ENCODE data around the gene CNTN6. TPM values are rescaled to one million over a fixed set of nuclear protein-coding genes. Genes with fewer than 3 reads are reported as not detected.

CNTN6 gene
- total RNA-seq, 1 donor from 2014 or later = 0.38 TPM

- no peak overlapping the region for H3K4me3 ChIP-seq (ENCODE audit: low read depth, low read length)
- no peaks in the 10 kb centered on the region for H3K27me3 ChIP-seq (ENCODE audit: control insufficient read depth, insufficient read depth, low read length)
- peak; percentile 64 for DNase-seq (ENCODE audit: low read depth)
- no peak for TF ChIP-seq CTCF (IDR thresholded peaks at IDR 0.05; ENCODE audit: insufficient read depth, low read length, poor library complexity, severe bottlenecking)
- no peaks in the 10 kb centered on the region for H3K36me3 ChIP-seq (ENCODE audit: control insufficient read depth, insufficient read depth, low read length)
These were observed 104.2 kb downstream of the CNTN6 start for GRCh38 chr3:1197051-1197450.

GRCh38 chr3:1200371-1200770 is 107.5 kb downstream of the CNTN6 start:
- H3K36me3 ChIP-seq (ENCODE audit: control insufficient read depth, insufficient read depth, low read length) = no peaks in the 10 kb centered on the region
- no peak for TF ChIP-seq CTCF (IDR thresholded peaks at IDR 0.05; ENCODE audit: insufficient read depth, low read length, poor library complexity, severe bottlenecking)
- DNase-seq (ENCODE audit: low read depth) = no peak
- H3K27me3 ChIP-seq (ENCODE audit: control insufficient read depth, insufficient read depth, low read length) = no peaks in the 10 kb centered on the region
- H3K4me3 ChIP-seq (ENCODE audit: low read depth, low read length) = no peak overlapping the region

GRCh38 chr3:1207904-1208303 is 115.1 kb downstream of the CNTN6 start:
- Histone ChIP-seq H3K36me3 (ENCODE audit: control insufficient read depth, insufficient read depth, low read length) (no peaks in the 10 kb centered on the region), H3K27me3 (ENCODE audit: control insufficient read depth, insufficient read depth, low read length) (no peaks in the 10 kb centered on the region), H3K4me3 (ENCODE audit: low read depth, low read length) (no peak overlapping the region)
- no peak for TF ChIP-seq CTCF (IDR thresholded peaks at IDR 0.05; ENCODE audit: insufficient read depth, low read length, poor library complexity, severe bottlenecking)
- DNase-seq (ENCODE audit: low read depth) = no peak

- Histone ChIP-seq H3K27me3 (ENCODE audit: control insufficient read depth, insufficient read depth, low read length) (no peaks in the 10 kb centered on the region), H3K4me3 (ENCODE audit: low read depth, low read length) (no peak overlapping the region), H3K36me3 (ENCODE audit: control insufficient read depth, insufficient read depth, low read length) (no peaks in the 10 kb centered on the region)
- DNase-seq (ENCODE audit: low read depth) = peak; percentile 28
- TF ChIP-seq CTCF (IDR thresholded peaks at IDR 0.05; ENCODE audit: insufficient read depth, low read length, poor library complexity, severe bottlenecking) = no peak
These were observed 122.1 kb downstream of the CNTN6 start for GRCh38 chr3:1214933-1215332.

GRCh38 chr3:1216856-1217255 is 124.0 kb downstream of the CNTN6 start:
- Histone ChIP-seq H3K27me3 (ENCODE audit: control insufficient read depth, insufficient read depth, low read length) (no peaks in the 10 kb centered on the region), H3K36me3 (ENCODE audit: control insufficient read depth, insufficient read depth, low read length) (no peaks in the 10 kb centered on the region), H3K4me3 (ENCODE audit: low read depth, low read length) (no peak overlapping the region)
- no peak for TF ChIP-seq CTCF (IDR thresholded peaks at IDR 0.05; ENCODE audit: insufficient read depth, low read length, poor library complexity, severe bottlenecking)
- DNase-seq (ENCODE audit: low read depth) = no peak

GRCh38 chr3:1227111-1227510 is 134.3 kb downstream of the CNTN6 start:
- no peak for TF ChIP-seq CTCF (IDR thresholded peaks at IDR 0.05; ENCODE audit: insufficient read depth, low read length, poor library complexity, severe bottlenecking)
- H3K27me3 ChIP-seq (ENCODE audit: control insufficient read depth, insufficient read depth, low read length) = no peaks in the 10 kb centered on the region
- no peak overlapping the region for H3K4me3 ChIP-seq (ENCODE audit: low read depth, low read length)
- DNase-seq (ENCODE audit: low read depth) = no peak
- no peaks in the 10 kb centered on the region for H3K36me3 ChIP-seq (ENCODE audit: control insufficient read depth, insufficient read depth, low read length)
